Stimulated activated CD8-positive, alpha-beta memory T cell treated with anti-CD3 and anti-CD28 coated beads, Interleukin-4, amount 100 ng/mL, for 24 hours (primary cell): Measurements from ENCODE around the gene BBC3.

Experiments used
- DNase-seq: peaks from one replicate; pipeline ENCODE4 v3.0.0-alpha.2; 2020; ENCODE audit warnings: low read depth

Gene BBC3

DNA sequence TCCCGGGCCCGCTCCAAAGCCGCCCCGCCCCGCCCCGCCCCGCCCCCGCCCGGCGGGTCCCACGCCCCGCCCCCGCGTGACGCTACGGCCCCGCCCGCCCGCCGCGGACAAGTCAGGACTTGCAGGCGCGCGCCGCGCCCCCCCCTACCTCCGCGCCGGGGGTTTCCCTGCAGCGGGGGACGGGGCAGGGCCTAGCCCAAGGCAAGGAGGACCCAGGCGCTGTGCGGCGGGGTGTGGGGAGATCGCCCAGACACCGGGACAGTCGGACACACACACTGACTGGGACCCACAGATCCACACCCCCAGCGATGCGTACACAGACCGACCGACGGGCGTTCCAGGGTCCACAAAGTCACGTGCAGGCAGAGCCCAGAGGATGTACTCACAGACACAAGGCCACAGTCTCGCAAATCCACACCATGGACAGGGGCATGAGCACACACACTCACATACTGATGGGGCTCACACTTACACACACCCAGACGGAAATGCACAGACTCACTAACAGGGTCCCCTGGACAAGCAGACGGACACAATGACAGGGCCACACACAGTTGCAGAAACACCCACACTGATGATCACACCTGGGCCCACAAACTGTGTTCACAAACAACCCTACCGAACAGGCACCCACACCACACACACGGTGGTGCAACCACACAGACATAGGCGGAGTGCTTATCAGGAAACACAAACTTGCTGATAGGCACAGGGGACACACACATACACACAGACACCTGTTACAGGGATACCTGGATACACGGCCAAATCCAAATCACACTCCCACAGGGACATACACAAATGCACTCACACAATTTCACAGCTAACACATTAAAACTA is 436 bp upstream of the BBC3 start:
- peak; percentile 85 for DNase-seq

- DNase-seq = peak; percentile 74
These were observed 712 bp downstream of the BBC3 start for GRCh38 chr19:47230054-47230920.

DNA sequence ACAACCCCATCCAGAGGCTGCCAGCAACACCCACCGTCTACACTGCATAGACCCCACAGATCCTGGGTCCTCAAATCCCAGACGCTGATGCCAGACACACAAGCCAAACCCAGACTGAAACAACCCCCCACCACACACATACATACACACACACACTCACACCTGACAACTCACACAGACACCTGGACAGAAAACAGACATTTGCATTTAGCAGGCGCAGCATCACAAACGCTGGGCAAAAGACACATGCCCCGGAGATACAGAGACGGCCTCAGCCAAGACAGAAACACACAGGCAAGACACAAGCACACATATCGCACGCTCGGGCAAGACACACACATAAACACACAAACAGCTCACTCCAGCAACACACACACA is 1.3 kb downstream of the BBC3 start:
- no peak for DNase-seq

DNA sequence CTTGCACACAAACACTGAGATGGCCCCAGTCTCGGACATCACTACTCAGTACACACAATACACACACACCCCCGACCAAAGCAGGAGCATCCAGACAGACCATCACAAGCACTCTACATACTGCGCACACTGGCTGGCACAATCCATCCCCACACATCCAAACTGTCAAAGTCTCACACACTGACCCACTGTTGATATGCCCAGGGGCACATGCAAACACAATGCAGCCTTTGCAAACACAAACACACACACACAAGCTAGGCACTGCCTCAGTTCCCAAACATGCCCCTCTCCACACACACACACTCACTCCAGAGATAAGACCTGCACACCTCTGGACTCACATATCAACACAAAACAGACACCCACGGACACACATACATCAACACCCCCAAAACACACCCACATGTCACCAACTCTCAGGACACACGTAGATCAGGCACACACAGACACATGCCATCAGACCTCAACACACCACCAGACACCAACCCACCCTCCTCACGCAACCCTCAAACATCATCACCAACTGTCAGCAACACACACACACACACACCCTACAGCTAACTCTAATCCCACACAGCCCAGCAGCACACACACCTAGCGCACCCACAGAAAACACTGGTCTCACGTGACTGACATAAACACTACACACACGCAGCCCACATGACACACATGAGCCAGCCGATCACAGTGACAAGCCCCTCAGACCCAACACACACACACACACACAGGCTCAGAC is 1.9 kb downstream of the BBC3 start:
- DNase-seq = no peak

DNA sequence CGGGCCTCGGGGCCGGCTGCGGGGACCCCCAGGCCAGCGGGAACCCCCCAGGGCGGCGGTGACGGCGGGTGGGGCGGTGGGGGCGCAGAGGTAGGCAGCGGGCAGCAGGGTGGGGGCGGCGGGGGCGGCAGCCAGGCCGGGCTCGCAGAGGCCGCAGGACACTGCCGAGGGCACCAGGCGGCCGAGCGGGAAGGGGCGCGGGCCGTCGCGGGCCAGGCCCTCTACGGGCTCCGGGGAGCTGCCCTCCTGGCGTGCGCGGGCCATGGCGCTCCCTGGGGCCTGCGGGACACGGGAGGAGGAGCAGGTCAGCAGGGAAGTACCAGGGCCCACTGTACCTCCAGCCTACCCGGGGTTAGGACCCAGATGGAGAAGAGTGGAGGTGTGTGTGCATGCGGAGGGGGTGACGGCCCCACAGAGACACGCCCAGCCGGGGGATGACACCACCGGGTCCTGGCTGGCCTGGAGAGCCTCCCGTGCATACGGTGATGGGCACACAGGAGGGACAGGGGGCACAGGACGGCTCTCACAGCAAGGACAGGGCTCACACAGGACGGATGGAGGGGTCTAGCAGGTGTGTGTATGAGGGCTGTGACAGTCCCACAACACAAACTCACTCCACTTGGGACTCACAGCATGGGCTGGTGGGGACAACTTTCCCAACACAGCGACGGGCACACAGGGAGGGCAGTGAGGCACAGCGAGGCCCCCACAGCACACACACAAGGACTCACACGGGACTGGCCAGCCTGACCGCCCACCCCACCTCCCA is 2.6 kb downstream of the BBC3 start:
- no peak for DNase-seq

- peak; percentile 30 for DNase-seq
These were observed 3.4 kb downstream of the BBC3 start for GRCh38 chr19:47227352-47228167.

GRCh38 chr19:47226426-47227351 is 4.3 kb downstream of the BBC3 start:
- DNase-seq = peak; percentile 41

DNA sequence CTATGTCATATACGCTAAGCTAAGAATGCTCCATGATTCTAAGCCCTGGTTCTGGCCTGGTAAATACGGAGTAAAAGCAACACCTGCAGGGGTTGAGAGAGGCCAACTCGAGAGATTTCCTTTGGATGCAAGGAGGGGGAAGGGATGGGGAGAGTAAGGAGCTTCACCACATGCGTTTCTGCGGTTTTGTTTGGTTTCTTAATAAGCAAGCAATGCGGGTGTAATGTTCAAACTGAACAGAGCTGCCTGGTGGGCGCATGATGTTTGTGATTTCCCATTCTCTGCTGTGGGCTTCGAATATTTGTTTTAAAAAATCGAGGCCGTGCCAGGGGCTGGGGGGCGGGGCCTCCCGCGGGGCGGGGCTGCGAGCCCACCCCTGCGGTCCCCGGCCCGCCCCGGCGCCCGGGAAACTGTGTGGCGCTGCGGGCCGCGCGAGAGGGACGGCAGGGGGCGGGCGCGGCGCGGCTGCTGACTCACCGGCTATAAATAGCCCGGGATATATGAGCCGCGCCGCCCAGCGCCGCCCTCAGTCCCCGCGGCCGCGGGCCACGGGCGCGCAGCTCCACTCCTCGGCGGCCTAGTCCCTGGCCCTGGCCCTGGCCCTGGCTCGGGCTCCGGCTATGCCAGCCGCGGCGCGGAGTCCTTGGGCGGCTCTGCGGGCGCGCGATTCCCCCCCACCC is 5.1 kb downstream of the BBC3 start:
- peak; percentile 72 for DNase-seq

GRCh38 chr19:47221890-47222289 is 9.1 kb downstream of the BBC3 start:
- no peak for DNase-seq

DNA sequence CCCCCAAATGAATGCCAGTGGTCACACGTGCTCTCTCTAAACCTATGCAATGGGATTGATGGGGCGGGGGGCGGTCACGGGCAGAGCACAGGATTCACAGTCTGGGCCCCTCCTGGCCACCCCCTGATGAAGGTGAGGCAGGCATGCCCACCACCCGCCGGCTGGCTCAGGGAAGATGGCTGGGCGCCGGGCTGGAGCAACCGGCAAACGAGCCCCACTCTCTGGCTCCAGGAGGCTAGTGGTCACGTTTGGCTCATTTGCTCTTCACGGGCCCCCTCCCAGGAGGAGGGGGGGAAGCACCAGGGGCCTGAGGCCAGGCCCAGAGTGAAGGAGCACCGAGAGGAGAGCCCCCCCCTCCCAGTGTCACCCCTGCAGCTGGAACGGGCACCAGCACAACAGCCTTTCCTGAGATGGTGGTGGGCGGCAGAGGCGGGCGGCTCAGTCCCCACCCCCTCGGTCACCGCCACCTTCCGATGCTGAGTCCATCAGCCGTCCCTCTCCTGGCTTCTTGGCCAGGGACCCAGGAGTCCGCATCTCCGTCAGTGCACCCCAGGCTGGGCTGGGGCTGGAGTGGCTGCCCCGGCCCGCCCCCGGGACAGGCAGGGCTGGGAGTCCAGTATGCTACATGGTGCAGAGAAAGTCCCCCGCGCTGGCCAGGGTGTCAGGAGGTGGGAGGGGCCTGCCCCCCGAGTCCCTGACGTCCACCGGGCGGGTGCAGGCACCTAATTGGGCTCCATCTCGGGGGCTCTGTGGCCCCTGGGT is 9.7 kb downstream of the BBC3 start:
- no peak for DNase-seq

GRCh38 chr19:47215581-47215980 is 15.4 kb downstream of the BBC3 start:
- no peak for DNase-seq

DNA sequence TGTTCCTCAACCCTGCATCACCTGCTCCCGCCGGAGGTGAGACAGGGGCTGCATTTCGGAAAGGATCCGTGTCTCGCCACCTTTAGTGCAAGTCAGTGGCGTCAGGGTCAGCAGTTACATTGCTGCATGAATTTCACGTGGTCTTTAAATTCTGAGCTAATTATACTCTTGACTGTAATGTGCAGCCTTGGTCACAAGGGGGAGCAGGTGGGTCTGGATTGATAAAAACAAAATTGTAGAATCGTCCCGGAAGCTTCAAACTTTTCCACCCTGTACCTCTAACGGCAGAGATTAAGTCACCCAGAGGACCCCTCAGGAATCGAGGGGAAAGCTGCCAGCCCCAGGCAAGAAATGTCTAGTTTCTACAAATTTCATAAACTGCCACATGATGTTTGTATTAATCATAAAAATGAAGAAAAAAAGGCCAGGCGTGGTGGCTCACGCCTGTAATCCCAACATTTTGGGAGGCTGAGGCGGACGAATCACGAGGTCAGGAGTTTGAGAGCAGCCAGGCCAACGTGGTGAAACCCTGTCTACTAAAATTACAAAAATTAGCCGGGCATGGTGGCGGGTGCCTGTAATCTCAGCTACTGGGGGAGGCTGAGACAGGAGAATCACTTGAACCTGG is 20.2 kb downstream of the BBC3 start:
- DNase-seq = peak; percentile 67

- DNase-seq = no peak
These were observed 20.9 kb downstream of the BBC3 start for GRCh38 chr19:47210180-47210490.

- no peak for DNase-seq
These were observed 21.4 kb downstream of the BBC3 start for GRCh38 chr19:47209319-47210179.

DNA sequence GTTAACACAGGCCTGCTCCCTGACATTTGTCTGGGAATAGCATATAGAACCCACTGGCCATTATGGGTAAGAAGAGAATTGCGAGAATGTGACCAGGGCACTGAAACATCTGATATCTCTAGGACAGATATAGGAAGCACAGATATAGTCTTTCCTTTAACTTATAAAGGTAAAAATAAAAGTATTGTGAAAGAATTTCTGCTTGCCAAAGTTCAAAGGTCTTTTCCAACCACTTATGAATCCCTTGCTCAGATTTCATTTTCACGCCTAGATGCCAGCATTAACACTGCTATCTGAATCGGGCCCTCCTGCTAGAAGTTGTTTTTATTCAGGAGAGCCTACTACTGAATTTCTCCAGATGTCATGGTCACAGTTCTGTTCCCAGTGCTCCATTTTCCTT is 27.7 kb downstream of the BBC3 start:
- no peak for DNase-seq

DNA sequence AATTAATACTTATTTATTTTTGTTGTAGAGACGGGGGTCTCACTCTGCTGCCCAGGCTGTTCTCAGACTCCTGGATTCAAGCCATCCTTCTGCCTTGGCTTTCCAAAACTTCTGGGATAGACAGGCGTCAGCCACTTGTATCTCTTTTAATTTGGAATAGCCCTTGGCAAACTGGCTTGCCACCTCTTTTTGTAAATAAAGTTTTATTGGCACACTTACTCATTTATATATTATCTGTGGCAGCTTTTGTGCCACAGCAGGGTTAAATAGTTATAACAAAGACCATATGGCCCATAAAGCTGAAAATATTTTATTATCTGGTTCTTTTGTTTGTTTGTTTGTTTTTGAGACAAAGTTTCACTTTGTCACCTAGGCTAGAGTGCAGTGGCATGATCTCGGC is 30.5 kb downstream of the BBC3 start:
- no peak for DNase-seq

DNA sequence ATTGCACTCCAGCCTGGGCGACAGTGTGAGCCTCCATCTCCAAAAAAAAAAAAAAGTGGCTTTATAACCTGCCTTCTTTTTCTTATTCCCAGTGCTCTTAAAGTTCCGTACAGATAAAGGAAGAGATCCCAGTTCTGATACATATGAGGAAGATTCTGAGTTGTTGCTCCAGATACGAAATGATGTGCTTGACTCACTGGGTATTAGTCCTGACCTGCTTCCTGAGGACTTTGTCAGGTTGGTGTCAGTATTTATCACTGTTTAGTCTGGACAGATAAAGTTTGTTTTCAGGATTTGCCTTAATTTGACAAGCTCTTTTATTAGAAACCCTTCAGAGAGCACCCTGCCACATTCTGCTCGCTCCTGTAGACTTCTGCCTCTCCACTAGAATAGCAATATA is 33.9 kb downstream of the BBC3 start:
- no peak for DNase-seq
